22Rv1 (cell line): ENCODE measurements around the gene REG3G.

Experiments used
- ZFX ChIP-seq: fragments of 450-650 bp; IDR thresholded peaks from 2 replicates; pipeline ENCODE4 v1.6.1; 2017; ENCODE audit warnings: antibody characterized with exemption, borderline replicate concordance
- TF ChIP-seq, protein P1 (sequence below): fragments of 450-650 bp; IDR thresholded peaks from 2 replicates; pipeline ENCODE4 v1.5.1; 2017; ENCODE audit warnings: mild to moderate bottlenecking

DNA sequence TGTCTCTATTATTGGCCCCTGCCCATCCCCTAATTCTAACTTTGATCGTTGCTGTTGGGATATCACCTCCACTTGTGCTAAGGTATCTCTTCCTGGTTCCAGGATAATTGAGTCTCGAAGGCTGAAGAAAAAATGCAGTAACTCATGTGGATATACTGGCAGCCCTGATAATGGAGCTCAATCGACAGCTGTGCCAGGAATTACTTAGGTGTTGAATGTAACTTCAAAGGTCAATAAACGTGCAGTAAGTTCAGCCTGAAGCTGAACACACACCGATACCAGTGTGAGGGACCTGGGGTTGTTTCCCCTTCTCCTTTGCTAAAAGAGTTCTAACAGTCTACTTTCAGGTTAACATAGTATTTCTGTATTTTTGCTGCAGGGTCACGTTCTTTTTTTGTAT, 11.9 kb upstream of the REG3G start:
- TF ChIP-seq, protein P1, sequence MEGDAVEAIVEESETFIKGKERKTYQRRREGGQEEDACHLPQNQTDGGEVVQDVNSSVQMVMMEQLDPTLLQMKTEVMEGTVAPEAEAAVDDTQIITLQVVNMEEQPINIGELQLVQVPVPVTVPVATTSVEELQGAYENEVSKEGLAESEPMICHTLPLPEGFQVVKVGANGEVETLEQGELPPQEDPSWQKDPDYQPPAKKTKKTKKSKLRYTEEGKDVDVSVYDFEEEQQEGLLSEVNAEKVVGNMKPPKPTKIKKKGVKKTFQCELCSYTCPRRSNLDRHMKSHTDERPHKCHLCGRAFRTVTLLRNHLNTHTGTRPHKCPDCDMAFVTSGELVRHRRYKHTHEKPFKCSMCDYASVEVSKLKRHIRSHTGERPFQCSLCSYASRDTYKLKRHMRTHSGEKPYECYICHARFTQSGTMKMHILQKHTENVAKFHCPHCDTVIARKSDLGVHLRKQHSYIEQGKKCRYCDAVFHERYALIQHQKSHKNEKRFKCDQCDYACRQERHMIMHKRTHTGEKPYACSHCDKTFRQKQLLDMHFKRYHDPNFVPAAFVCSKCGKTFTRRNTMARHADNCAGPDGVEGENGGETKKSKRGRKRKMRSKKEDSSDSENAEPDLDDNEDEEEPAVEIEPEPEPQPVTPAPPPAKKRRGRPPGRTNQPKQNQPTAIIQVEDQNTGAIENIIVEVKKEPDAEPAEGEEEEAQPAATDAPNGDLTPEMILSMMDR, result no peak
- TF ChIP-seq ZFX, result no peak
